Measurements from ENCODE around the gene CAMK2N1. TPM values are rescaled to one million over a fixed set of nuclear protein-coding genes. Genes with fewer than 3 reads are reported as not detected.
A peak's percentile ranks its signal among the peaks of the same experiment; 100 is the strongest.

The CAMK2N1 gene
- total and polyA plus RNA-seq, 2 of the 13 experiments (the other 11 are each of a cell fraction or from before 2014, with no cell fraction given): 38.0 to 38.6 TPM

- TF ChIP-seq ATF7-NPFF (CRISPR knock-in tag; IDR thresholded peaks at IDR 0.05; ENCODE audit: low read depth): no peak
- no peak for TF ChIP-seq ASH2L (IDR thresholded peaks at IDR 0.05; ENCODE audit: insufficient read length, low read depth, low read length)
- peak; percentile 73; the same call in 1 of the 2 replicates for TF ChIP-seq KDM3A (CRISPR knock-in tag; IDR thresholded peaks at IDR 0.05; ENCODE audit: low read depth)
- no peak for TF ChIP-seq SP5 (CRISPR knock-in tag; IDR thresholded peaks at IDR 0.05; ENCODE audit: borderline replicate concordance, low read depth)
- TF ChIP-seq MLLT10 (CRISPR knock-in tag; IDR thresholded peaks at IDR 0.05): no peak
- TF ChIP-seq PHF5A (CRISPR knock-in tag; IDR thresholded peaks at IDR 0.05; ENCODE audit: low read depth, unreplicated experiment): peak; percentile 70
- TF ChIP-seq IKZF4 (CRISPR knock-in tag; IDR thresholded peaks at IDR 0.05; ENCODE audit: borderline replicate concordance, low read depth, not compliant biosample characterization): no peak
- TF ChIP-seq, protein P1, sequence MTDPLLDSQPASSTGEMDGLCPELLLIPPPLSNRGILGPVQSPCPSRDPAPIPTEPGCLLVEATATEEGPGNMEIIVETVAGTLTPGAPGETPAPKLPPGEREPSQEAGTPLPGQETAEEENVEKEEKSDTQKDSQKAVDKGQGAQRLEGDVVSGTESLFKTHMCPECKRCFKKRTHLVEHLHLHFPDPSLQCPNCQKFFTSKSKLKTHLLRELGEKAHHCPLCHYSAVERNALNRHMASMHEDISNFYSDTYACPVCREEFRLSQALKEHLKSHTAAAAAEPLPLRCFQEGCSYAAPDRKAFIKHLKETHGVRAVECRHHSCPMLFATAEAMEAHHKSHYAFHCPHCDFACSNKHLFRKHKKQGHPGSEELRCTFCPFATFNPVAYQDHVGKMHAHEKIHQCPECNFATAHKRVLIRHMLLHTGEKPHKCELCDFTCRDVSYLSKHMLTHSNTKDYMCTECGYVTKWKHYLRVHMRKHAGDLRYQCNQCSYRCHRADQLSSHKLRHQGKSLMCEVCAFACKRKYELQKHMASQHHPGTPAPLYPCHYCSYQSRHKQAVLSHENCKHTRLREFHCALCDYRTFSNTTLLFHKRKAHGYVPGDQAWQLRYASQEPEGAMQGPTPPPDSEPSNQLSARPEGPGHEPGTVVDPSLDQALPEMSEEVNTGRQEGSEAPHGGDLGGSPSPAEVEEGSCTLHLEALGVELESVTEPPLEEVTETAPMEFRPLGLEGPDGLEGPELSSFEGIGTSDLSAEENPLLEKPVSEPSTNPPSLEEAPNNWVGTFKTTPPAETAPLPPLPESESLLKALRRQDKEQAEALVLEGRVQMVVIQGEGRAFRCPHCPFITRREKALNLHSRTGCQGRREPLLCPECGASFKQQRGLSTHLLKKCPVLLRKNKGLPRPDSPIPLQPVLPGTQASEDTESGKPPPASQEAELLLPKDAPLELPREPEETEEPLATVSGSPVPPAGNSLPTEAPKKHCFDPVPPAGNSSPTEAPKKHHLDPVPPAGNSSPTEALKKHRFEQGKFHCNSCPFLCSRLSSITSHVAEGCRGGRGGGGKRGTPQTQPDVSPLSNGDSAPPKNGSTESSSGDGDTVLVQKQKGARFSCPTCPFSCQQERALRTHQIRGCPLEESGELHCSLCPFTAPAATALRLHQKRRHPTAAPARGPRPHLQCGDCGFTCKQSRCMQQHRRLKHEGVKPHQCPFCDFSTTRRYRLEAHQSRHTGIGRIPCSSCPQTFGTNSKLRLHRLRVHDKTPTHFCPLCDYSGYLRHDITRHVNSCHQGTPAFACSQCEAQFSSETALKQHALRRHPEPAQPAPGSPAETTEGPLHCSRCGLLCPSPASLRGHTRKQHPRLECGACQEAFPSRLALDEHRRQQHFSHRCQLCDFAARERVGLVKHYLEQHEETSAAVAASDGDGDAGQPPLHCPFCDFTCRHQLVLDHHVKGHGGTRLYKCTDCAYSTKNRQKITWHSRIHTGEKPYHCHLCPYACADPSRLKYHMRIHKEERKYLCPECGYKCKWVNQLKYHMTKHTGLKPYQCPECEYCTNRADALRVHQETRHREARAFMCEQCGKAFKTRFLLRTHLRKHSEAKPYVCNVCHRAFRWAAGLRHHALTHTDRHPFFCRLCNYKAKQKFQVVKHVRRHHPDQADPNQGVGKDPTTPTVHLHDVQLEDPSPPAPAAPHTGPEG (CRISPR knock-in tag; IDR thresholded peaks at IDR 0.05): no peak
- no peak for TF ChIP-seq AKNA (CRISPR knock-in tag; IDR thresholded peaks at IDR 0.05; ENCODE audit: borderline replicate concordance)
- no peak for TF ChIP-seq ZNF543 (CRISPR knock-in tag; IDR thresholded peaks at IDR 0.05)
- TF ChIP-seq ZNF550 (CRISPR knock-in tag; IDR thresholded peaks at IDR 0.05; ENCODE audit: borderline replicate concordance): no peak
- TF ChIP-seq ZNF703 (CRISPR knock-in tag; IDR thresholded peaks at IDR 0.05; ENCODE audit: borderline replicate concordance): no peak
- TF ChIP-seq NCOA2 (CRISPR knock-in tag; IDR thresholded peaks at IDR 0.05): no peak
- TF ChIP-seq, protein P2, sequence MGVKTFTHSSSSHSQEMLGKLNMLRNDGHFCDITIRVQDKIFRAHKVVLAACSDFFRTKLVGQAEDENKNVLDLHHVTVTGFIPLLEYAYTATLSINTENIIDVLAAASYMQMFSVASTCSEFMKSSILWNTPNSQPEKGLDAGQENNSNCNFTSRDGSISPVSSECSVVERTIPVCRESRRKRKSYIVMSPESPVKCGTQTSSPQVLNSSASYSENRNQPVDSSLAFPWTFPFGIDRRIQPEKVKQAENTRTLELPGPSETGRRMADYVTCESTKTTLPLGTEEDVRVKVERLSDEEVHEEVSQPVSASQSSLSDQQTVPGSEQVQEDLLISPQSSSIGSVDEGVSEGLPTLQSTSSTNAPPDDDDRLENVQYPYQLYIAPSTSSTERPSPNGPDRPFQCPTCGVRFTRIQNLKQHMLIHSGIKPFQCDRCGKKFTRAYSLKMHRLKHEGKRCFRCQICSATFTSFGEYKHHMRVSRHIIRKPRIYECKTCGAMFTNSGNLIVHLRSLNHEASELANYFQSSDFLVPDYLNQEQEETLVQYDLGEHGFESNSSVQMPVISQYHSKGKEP (CRISPR knock-in tag; IDR thresholded peaks at IDR 0.05): no peak
Measured at GRCh38 chr1:20493839-20494608, 8.0 kb upstream of the CAMK2N1 start (continued).
